PC-3 (cell line): Measurements from ENCODE around the gene SNX19. TPM values are rescaled to one million over a fixed set of nuclear protein-coding genes. Genes with fewer than 3 reads are reported as not detected.

Source experiments
- ATAC-seq: fragments of 200-7000 bp; cut with Tn5 transposase; 2 replicates; pipeline ENCODE4 v1.9.1; 2020; ENCODE audit warnings: mild to moderate bottlenecking, moderate library complexity
- BruUV-seq: library from RNA; stranded (reverse); fragments of 400-500 nt; replicated peaks from 2 replicates; lab custom pipeline; 2021; lab: Mats Ljungman, UMichigan
- CTCF ChIA-PET: fragments of 300-600 bp; sonication (Branson Sonifier 250); formaldehyde crosslinking; loops from one replicate; lab custom pipeline; 2022; ENCODE audit warnings: antibody characterized with exemption; lab: Charles Lee
- POLR2A ChIA-PET: fragments of 300-600 bp; sonication (Branson Sonifier 250); formaldehyde crosslinking; loops from one replicate; lab custom pipeline; 2022; ENCODE audit warnings: antibody characterized with exemption; ENCODE audit not compliant: unreplicated experiment; lab: Charles Lee
- DNase-seq: peaks from one replicate; pipeline ENCODE4 v3.0.0-alpha.2; 2015
- H2AFZ ChIP-seq: fragments of 300-600 bp; sonication (generic); 2 replicates; pipeline ENCODE4 v1.6.0; 2016; ENCODE audit warnings: antibody characterized with exemption, low read length
- H3F3A ChIP-seq: fragments of 300-600 bp; sonication (generic); one replicate; pipeline ENCODE4 v1.6.0; 2017; ENCODE audit warnings: antibody characterized with exemption, low read length, control low read depth, mild to moderate bottlenecking; ENCODE audit not compliant: unreplicated experiment
- H3K27ac ChIP-seq: fragments of 300-600 bp; sonication (generic); 2 replicates; pipeline ENCODE4 v1.5.1; 2016; ENCODE audit warnings: mild to moderate bottlenecking, low read length
- H3K27me3 ChIP-seq: fragments of 300-600 bp; sonication (generic); 2 replicates; pipeline ENCODE4 v1.6.1; 2016; ENCODE audit warnings: low read length, mixed read lengths
- H3K36me3 ChIP-seq: fragments of 300-600 bp; sonication (generic); 2 replicates; pipeline ENCODE4 v1.6.1; 2016; ENCODE audit warnings: low read depth, mixed run types, low read length, mixed read lengths
- H3K4me1 ChIP-seq: fragments of 300-600 bp; sonication (generic); 2 replicates; pipeline ENCODE4 v1.5.1; 2016; ENCODE audit warnings: low read length; ENCODE audit not compliant: insufficient read depth
- H3K4me2 ChIP-seq: fragments of 300-600 bp; sonication (generic); 2 replicates; pipeline ENCODE4 v1.6.0; 2016; ENCODE audit warnings: low read length
- H3K4me3 ChIP-seq: fragments of 300-600 bp; sonication (generic); 2 replicates; pipeline ENCODE4 v1.5.1; 2016; ENCODE audit warnings: mild to moderate bottlenecking, low read length, mixed read lengths
- H3K79me2 ChIP-seq: fragments of 300-600 bp; sonication (generic); 2 replicates; pipeline ENCODE4 v1.6.1; 2017; ENCODE audit warnings: low read length, mixed read lengths
- H3K9ac ChIP-seq: fragments of 300-600 bp; sonication (generic); 2 replicates; pipeline ENCODE4 v1.6.0; 2016; ENCODE audit warnings: mild to moderate bottlenecking, low read length
- H3K9me2 ChIP-seq: fragments of 300-600 bp; sonication (generic); replicated peaks from 2 replicates; pipeline ENCODE4 v1.6.1; 2016; ENCODE audit warnings: mixed run types, low read length, mixed read lengths
- H3K9me3 ChIP-seq: fragments of 300-600 bp; sonication (generic); 2 replicates; pipeline ENCODE4 v1.6.1; 2016; ENCODE audit warnings: low read length, mixed read lengths
- H4K20me1 ChIP-seq: fragments of 300-600 bp; sonication (generic); 2 replicates; pipeline ENCODE4 v1.6.1; 2016; ENCODE audit warnings: low read length, mixed read lengths
- EZH2 ChIP-seq: fragments of 300-600 bp; sonication (generic); IDR thresholded peaks from one replicate; pipeline ENCODE4 v1.6.1; 2017; ENCODE audit warnings: antibody characterized with exemption, mild to moderate bottlenecking, low read length; ENCODE audit not compliant: unreplicated experiment
- EZH2phosphoT487 ChIP-seq: fragments of 300-600 bp; sonication (generic); IDR thresholded peaks from 2 replicates; pipeline ENCODE4 v1.6.1; 2018; ENCODE audit warnings: mild to moderate bottlenecking, antibody characterized with exemption, low read length, borderline replicate concordance
- intact Hi-C: fragments of 100-400 bp; cut with micrococcal nuclease; formaldehyde crosslinking; loops from 2 replicates; pipeline ENCODE4 v1.9.0; 2023
- total RNA-seq: library from RNA; depleted of rRNA; stranded (reverse); fragments of >200 nt; gene quantifications from 2 replicates; pipeline ENCODE4 v1.2.3, GENCODE V29; 2014
- TF ChIP-seq, protein P1 (sequence below): fragments of 300-600 bp; sonication (generic); conservative IDR thresholded peaks from 2 replicates; pipeline ENCODE4 v1.5.1; 2017; ENCODE audit warnings: antibody characterized with exemption, low read depth, mild to moderate bottlenecking, low read length

SNX19 gene
- total RNA-seq, 1 experiment from 2014 or later: 66.4 TPM

- peaks cover 18% of the 10 kb centered on the region for H3K4me1 ChIP-seq
- CTCF ChIA-PET: interaction anchor here (0.6 to 0.7 kb wide), 2 partner anchors 25 to 67 kb away, joined by 6 to 7 read pairs; partner anchors contain the start of gene SNX19
- DNase-seq (peak; percentile 67), ATAC-seq (peak; percentile 71)
- no TSS peak for BruUV-seq
- no peaks in the 10 kb centered on the region for H3K79me2 ChIP-seq
- H3K27ac ChIP-seq: peak overlapping the region; percentile 61
- no peaks in the 10 kb centered on the region for H3K9me2 ChIP-seq
- intact Hi-C loops: loop anchor here (5.0 to 10.0 kb wide), 2 partner anchors 57 to 664 kb away; no protein-coding TSS in a partner anchor
- H3K9ac ChIP-seq: no peak overlapping the region
- H3K4me3 ChIP-seq: no peak overlapping the region
- H2AFZ ChIP-seq: no peak overlapping the region
- H3F3A ChIP-seq: no peaks in the 10 kb centered on the region
- 0 out of 2 replicates have a peak overlapping the region, but pooled peaks have one; percentile 6 for H3K4me2 ChIP-seq
- peaks cover 22% of the 10 kb centered on the region; the same call in 1 of the 2 replicates for H3K36me3 ChIP-seq
- no peaks in the 10 kb centered on the region for H3K27me3 ChIP-seq
- TF ChIP-seq EZH2phosphoT487 (no peak), EZH2 (no peak)
- TF ChIP-seq, protein P1, sequence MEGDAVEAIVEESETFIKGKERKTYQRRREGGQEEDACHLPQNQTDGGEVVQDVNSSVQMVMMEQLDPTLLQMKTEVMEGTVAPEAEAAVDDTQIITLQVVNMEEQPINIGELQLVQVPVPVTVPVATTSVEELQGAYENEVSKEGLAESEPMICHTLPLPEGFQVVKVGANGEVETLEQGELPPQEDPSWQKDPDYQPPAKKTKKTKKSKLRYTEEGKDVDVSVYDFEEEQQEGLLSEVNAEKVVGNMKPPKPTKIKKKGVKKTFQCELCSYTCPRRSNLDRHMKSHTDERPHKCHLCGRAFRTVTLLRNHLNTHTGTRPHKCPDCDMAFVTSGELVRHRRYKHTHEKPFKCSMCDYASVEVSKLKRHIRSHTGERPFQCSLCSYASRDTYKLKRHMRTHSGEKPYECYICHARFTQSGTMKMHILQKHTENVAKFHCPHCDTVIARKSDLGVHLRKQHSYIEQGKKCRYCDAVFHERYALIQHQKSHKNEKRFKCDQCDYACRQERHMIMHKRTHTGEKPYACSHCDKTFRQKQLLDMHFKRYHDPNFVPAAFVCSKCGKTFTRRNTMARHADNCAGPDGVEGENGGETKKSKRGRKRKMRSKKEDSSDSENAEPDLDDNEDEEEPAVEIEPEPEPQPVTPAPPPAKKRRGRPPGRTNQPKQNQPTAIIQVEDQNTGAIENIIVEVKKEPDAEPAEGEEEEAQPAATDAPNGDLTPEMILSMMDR: no peak
- H3K9me3 ChIP-seq: no peaks in the 10 kb centered on the region
- H4K20me1 ChIP-seq: no peaks in the 10 kb centered on the region
- POLR2A ChIA-PET: no interaction called here
Measured at GRCh38 chr11:130891326-130891725, 25.0 kb downstream of the SNX19 start.

- no peaks in the 10 kb centered on the region for H3K79me2 ChIP-seq
- POLR2A ChIA-PET: interaction anchor here (0.7 kb wide), 1 partner anchor 285 kb away, joined by 3 read pairs; no protein-coding TSS in a partner anchor
- no peak overlapping the region for H3K27ac ChIP-seq
- peaks cover 18% of the 10 kb centered on the region for H3K4me1 ChIP-seq
- H3K9ac ChIP-seq: no peak overlapping the region
- BruUV-seq: no TSS peak
- no peak for TF ChIP-seq EZH2
- TF ChIP-seq EZH2phosphoT487: no peak
- TF ChIP-seq, protein P1: no peak
- DNase-seq (no peak), ATAC-seq (no peak)
- peaks cover 24% of the 10 kb centered on the region; the same call in 1 of the 2 replicates for H3K36me3 ChIP-seq
- CTCF ChIA-PET: no interaction called here
- no peak overlapping the region for H2AFZ ChIP-seq
- no peaks in the 10 kb centered on the region for H3F3A ChIP-seq
- no peaks in the 10 kb centered on the region for H3K9me3 ChIP-seq
- no peak overlapping the region for H3K4me2 ChIP-seq
- H3K27me3 ChIP-seq: no peaks in the 10 kb centered on the region
- no peak overlapping the region for H3K4me3 ChIP-seq
- intact Hi-C loops: loop anchor here (5.0 to 10.0 kb wide), 2 partner anchors 55 to 663 kb away; no protein-coding TSS in a partner anchor
- H3K9me2 ChIP-seq: no peaks in the 10 kb centered on the region
- H4K20me1 ChIP-seq: no peaks in the 10 kb centered on the region
Measured at GRCh38 chr11:130890039-130890745, 26.1 kb downstream of the SNX19 start.

DNA sequence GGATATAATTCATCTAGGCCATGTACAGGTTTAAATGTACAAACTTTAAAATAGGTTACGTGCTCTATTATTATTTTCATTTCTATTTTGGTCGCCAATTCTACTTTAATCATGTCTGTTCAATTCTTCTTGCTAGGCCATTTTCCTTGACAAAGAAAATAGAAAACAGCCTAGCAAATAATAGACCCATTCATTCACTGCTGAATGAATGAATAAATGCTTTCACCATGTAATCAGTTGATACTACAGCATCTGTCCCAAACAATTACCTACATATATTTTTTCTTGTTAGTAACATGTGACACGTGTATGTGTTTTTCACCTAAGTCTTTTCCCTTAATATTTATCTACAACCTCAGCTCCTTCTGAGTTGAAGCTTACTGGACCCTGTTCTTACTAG lies 27.5 kb downstream of the SNX19 start:
- no peaks in the 10 kb centered on the region for H3K27me3 ChIP-seq
- peaks cover 22% of the 10 kb centered on the region; the same call in 1 of the 2 replicates for H3K36me3 ChIP-seq
- no peak overlapping the region for H2AFZ ChIP-seq
- POLR2A ChIA-PET: no interaction called here
- H3K9me2 ChIP-seq: no peaks in the 10 kb centered on the region
- BruUV-seq: no TSS peak
- H3K4me1 ChIP-seq: peaks cover 18% of the 10 kb centered on the region
- no peak overlapping the region for H3K9ac ChIP-seq
- H3K4me3 ChIP-seq: no peak overlapping the region
- no peaks in the 10 kb centered on the region for H3K9me3 ChIP-seq
- intact Hi-C loops: no loop called here
- no peak overlapping the region for H3K4me2 ChIP-seq
- no peak overlapping the region for H3K27ac ChIP-seq
- no peaks in the 10 kb centered on the region for H3F3A ChIP-seq
- H4K20me1 ChIP-seq: no peaks in the 10 kb centered on the region
- no peak for ATAC-seq
- TF ChIP-seq EZH2 (no peak), EZH2phosphoT487 (no peak)
- TF ChIP-seq, protein P1: no peak
- CTCF ChIA-PET: no interaction called here
- no peaks in the 10 kb centered on the region for H3K79me2 ChIP-seq
- no peak for DNase-seq
